Tibial artery (tissue), 4 donors: ENCODE results near the gene AMBP.

Experiments used
- DNase-seq, 2 donors: peaks; one replicate each; pipeline ENCODE4 v3.0.0-alpha.2; 2019
- H3K27ac ChIP-seq, 2 donors: fragments of 200-600 bp; sonication (generic) in 1 of 2; 1 replicate in 1 of 2; 2 replicates in 1 of 2; pipeline ENCODE4 v1.5.1; 2018 to 2019; ENCODE audit warnings: mild to moderate bottlenecking in 1 of 2
- H3K27me3 ChIP-seq, 2 donors: fragments of 200-600 bp; sonication (generic) in 1 of 2; one replicate each; pipeline versions ENCODE4 v1.5.1 to v1.6.0; 2016 to 2019
- H3K36me3 ChIP-seq, 3 donors: fragments of 200-600 bp; sonication (generic) in 2 of 3; one replicate each; pipeline ENCODE4 v1.5.1; 2016 to 2019; ENCODE audit warnings: mild to moderate bottlenecking in 2 of 3
- H3K4me1 ChIP-seq, 4 donors: fragments of 200-600 bp; sonication (generic) in 2 of 4; 1 replicate in 3 of 4; 2 replicates in 1 of 4; pipeline ENCODE4 v1.5.1; 2016 to 2019
- H3K4me3 ChIP-seq, 2 donors: fragments of 200-600 bp; sonication (generic) in 1 of 2; 1 replicate in 1 of 2; 2 replicates in 1 of 2; pipeline ENCODE4 v1.5.1; 2018 to 2019; ENCODE audit warnings: mild to moderate bottlenecking in 2 of 2
- H3K9me3 ChIP-seq, 3 donors: fragments of 200-600 bp; sonication (generic) in 1 of 3; one replicate each; pipeline ENCODE4 v1.5.1; 2016 to 2019
- CTCF ChIP-seq, 2 experiments: fragments of 200-600 bp in 1 of 2; fragments of 450-650 bp in 1 of 2; IDR thresholded peaks; one replicate each; pipeline ENCODE4 v1.5.1; 2017 to 2019; ENCODE audit warnings: antibody characterized with exemption in 2 of 2, mild to moderate bottlenecking in 1 of 2, moderate library complexity in 1 of 2
- intact Hi-C: fragments of 100-400 bp; cut with DNase I; formaldehyde crosslinking; loops from one replicate; pipeline ENCODE4 v1.15.0; 2023; ENCODE audit warnings: low total_unique reads

The AMBP gene

GRCh38 chr9:114114364-114114763 is 36.3 kb upstream of the AMBP start:
- intact Hi-C loops = no loop called here
- TF ChIP-seq CTCF (IDR thresholded peaks at IDR 0.05) = no peak

GRCh38 chr9:114112778-114113584 is 34.9 kb upstream of the AMBP start:
- Histone ChIP-seq H3K4me3 (no peak overlapping the region), H3K4me1 (peaks cover 0 to 38% (median 28%) of the 10 kb centered on the region in 4 donors), H3K27ac (peak overlapping the region; percentile 39 to 49), H3K36me3 (no peaks in the 10 kb centered on the region), H3K9me3 (no peaks in the 10 kb centered on the region), H3K27me3 (no peaks in the 10 kb centered on the region)
- TF ChIP-seq CTCF (IDR thresholded peaks at IDR 0.05) = no peak
- intact Hi-C loops = no loop called here
- DNase-seq = peak; percentile 91 to 95

More at GRCh38 chr9:114114364-114114763, 36.3 kb upstream of the AMBP start:
- Histone ChIP-seq H3K9me3 (no peaks in the 10 kb centered on the region), H3K36me3 (no peaks in the 10 kb centered on the region), H3K27ac (no peak overlapping the region), H3K27me3 (no peaks in the 10 kb centered on the region), H3K4me3 (no peak overlapping the region), H3K4me1 (peaks cover 0 to 38% (median 28%) of the 10 kb centered on the region in 4 donors)
- DNase-seq = no peak

- peak overlapping the region; percentile 39 to 49 for H3K27ac ChIP-seq
Observed at GRCh38 chr9:114112325-114112724, 34.2 kb upstream of the AMBP start.

DNA sequence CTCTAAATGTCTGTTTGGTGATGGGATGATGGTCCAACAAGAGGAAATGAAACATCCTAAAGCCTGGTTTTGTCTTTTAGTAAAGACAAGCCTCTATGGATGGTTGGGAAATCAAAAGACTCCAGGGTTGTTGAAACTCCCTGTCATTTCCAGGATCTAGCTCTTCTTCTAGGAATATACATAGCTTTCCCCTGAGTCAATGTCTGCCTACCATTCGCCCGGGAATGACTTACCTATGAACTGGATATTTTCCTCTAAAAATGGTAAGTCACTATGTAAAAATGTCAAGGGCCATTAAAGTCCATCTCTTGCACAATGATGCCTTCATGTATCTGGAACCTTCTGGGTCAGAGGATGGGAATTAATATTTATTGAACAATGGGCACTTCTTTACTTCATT is 32.1 kb upstream of the AMBP start:
- Histone ChIP-seq H3K9me3 (no peaks in the 10 kb centered on the region), H3K4me1 (peaks cover 0 to 25% (median 19%) of the 10 kb centered on the region in 4 donors), H3K27ac (no peak overlapping the region), H3K36me3 (no peaks in the 10 kb centered on the region), H3K4me3 (no peak overlapping the region), H3K27me3 (no peaks in the 10 kb centered on the region)
- no peak for DNase-seq
- intact Hi-C loops = no loop called here
- no peak for TF ChIP-seq CTCF (IDR thresholded peaks at IDR 0.05)

More at GRCh38 chr9:114112325-114112724, 34.2 kb upstream of the AMBP start:
- no peak for TF ChIP-seq CTCF (IDR thresholded peaks at IDR 0.05)
- Histone ChIP-seq H3K4me1 (peaks cover 0 to 38% (median 28%) of the 10 kb centered on the region in 4 donors), H3K4me3 (no peak overlapping the region), H3K27me3 (no peaks in the 10 kb centered on the region), H3K9me3 (no peaks in the 10 kb centered on the region), H3K36me3 (no peaks in the 10 kb centered on the region)
- DNase-seq = no peak
- intact Hi-C loops = no loop called here

DNA sequence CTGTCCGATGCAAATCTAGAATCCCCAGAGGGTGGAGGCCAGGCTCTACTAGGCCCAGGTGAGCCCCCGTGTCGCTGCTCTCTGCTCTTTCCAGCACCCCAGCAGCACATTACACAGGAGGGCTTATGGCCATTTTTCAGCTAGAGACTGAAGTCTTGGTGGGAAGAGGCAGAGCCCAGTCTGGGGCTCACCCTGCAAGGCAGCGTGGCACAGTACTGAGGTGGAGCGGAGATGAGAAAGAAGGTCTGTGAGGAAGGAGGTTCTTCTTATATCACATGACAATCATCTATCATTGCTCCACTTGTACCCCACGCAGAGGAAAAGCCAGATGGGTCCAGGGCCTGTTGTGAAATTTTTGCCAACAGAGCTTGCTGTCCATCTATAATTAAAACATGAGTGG is 31.0 kb upstream of the AMBP start:
- H3K9me3 ChIP-seq = no peaks in the 10 kb centered on the region
- H3K4me3 ChIP-seq = no peak overlapping the region
- no peak for DNase-seq
- no peak for TF ChIP-seq CTCF (IDR thresholded peaks at IDR 0.05)
- no peaks in the 10 kb centered on the region for H3K36me3 ChIP-seq
- peaks cover 0 to 21% (median 19%) of the 10 kb centered on the region in 4 donors for H3K4me1 ChIP-seq
- no peak overlapping the region for H3K27ac ChIP-seq
- H3K27me3 ChIP-seq = no peaks in the 10 kb centered on the region
- intact Hi-C loops = loop anchor here (5.0 kb wide), 3 partner anchors 43 to 183 kb away; no protein-coding TSS in a partner anchor
